Activated B cell treated with CpG ODN at 0.5 μM for 24 hours (primary cell): ENCODE results near the gene SMIM20. TPM values are rescaled to one million over a fixed set of nuclear protein-coding genes. Genes with fewer than 3 reads are reported as not detected.
A peak's percentile ranks its signal among the peaks of the same experiment; 100 is the strongest.

Experiments used
- ATAC-seq: fragments of 200-7000 bp; cut with Tn5 transposase; one replicate; pipeline ENCODE4 v1.10.0; 2021; ENCODE audit warnings: low read depth, mild to moderate bottlenecking, moderate library complexity
- CTCF ChIA-PET: fragments of 350-600 bp; sonication (Branson Sonifier 250); formaldehyde crosslinking; loops from one replicate; lab custom pipeline; 2021; ENCODE audit warnings: antibody characterized with exemption; lab: Charles Lee
- POLR2A ChIA-PET: fragments of 350-600 bp; sonication (Branson Sonifier 250); formaldehyde crosslinking; loops from one replicate; lab custom pipeline; 2021; ENCODE audit warnings: antibody characterized with exemption; lab: Charles Lee
- DNase-seq: peaks from one replicate; pipeline ENCODE4 v3.0.0; 2022
- H3K27ac Mint-ChIP-seq: one replicate; pipeline ENCODE4 v1.8.0; 2020; ENCODE audit warnings: mixed read lengths
- H3K27me3 Mint-ChIP-seq: one replicate; pipeline ENCODE4 v1.8.0; 2021; ENCODE audit warnings: mixed read lengths
- H3K36me3 Mint-ChIP-seq: one replicate; pipeline ENCODE4 v1.8.0; 2021; ENCODE audit warnings: low read depth, mixed read lengths
- H3K4me1 Mint-ChIP-seq: one replicate; pipeline ENCODE4 v1.8.0; 2021; ENCODE audit warnings: mixed read lengths
- H3K4me3 Mint-ChIP-seq: one replicate; pipeline ENCODE4 v1.8.0; 2020; ENCODE audit warnings: mild to moderate bottlenecking, mixed read lengths
- H3K9me3 Mint-ChIP-seq: one replicate; pipeline ENCODE4 v1.8.0; 2020; ENCODE audit warnings: mixed read lengths
- CTCF ChIP-seq: fragments of 200-600 bp; IDR thresholded peaks from one replicate; pipeline ENCODE4 v1.8.0; 2022; ENCODE audit warnings: antibody characterized with exemption, mild to moderate bottlenecking
- intact Hi-C: fragments of 100-400 bp; cut with micrococcal nuclease; formaldehyde crosslinking; loops from one replicate; pipeline ENCODE4 v1.15.1; 2024
- total RNA-seq: library from RNA; stranded (reverse); gene quantifications from 2 replicates; pipeline ENCODE4 v1.2.3, GENCODE V29; 2022

Gene SMIM20
- total RNA-seq, 1 donor from 2014 or later = 18.7 TPM

GRCh38 chr4:25938366-25938765 is 24.3 kb downstream of the SMIM20 start:
- Mint-ChIP-seq H3K27me3 (peaks cover 2% of the 10 kb centered on the region), H3K27ac (no peak overlapping the region), H3K9me3 (no peaks in the 10 kb centered on the region), H3K36me3 (no peaks in the 10 kb centered on the region), H3K4me1 (peaks cover 15% of the 10 kb centered on the region), H3K4me3 (peak overlapping the region; percentile 15)
- ATAC-seq (no peak), DNase-seq (no peak)
- intact Hi-C loops = no loop called here
- ChIA-PET POLR2A (no interaction called here), CTCF (no interaction called here)
- TF ChIP-seq CTCF = no peak

DNA sequence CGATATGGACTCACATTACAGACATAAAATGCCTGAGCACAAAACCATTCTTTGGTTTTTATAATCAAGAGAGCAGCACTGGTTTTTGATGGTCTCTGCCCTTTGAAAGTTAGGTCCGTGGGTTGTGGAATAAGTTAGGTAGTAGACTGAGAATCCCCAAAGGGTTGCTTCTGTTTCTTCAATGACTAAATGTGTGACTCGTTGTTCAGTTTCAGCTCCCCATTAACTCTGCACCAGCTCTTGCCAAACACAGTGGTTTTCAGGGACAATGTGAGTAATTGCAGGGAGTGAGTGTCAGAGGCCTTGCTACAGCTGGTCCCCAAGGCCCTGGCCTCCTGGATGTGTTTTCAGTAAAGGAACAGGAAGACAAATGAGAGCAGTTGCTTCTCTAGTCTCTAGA is 24.8 kb downstream of the SMIM20 start:
- POLR2A ChIA-PET = no interaction called here
- Mint-ChIP-seq H3K27me3 (peaks cover 2% of the 10 kb centered on the region), H3K4me1 (peaks cover 15% of the 10 kb centered on the region), H3K9me3 (no peaks in the 10 kb centered on the region), H3K4me3 (no peak overlapping the region), H3K36me3 (no peaks in the 10 kb centered on the region), H3K27ac (no peak overlapping the region)
- intact Hi-C loops = no loop called here
- peak; percentile 56 for ATAC-seq
- DNase-seq = no peak
- TF ChIP-seq CTCF = no peak
- CTCF ChIA-PET = no interaction called here

- ATAC-seq (no peak), DNase-seq (no peak)
- Mint-ChIP-seq H3K9me3 (no peaks in the 10 kb centered on the region), H3K4me3 (no peak overlapping the region), H3K27me3 (peaks cover 4% of the 10 kb centered on the region), H3K36me3 (no peaks in the 10 kb centered on the region), H3K27ac (no peak overlapping the region), H3K4me1 (peaks cover 15% of the 10 kb centered on the region)
- ChIA-PET POLR2A (no interaction called here), CTCF (no interaction called here)
- intact Hi-C loops = no loop called here
- TF ChIP-seq CTCF = no peak
Measured at GRCh38 chr4:25939330-25939729, 25.3 kb downstream of the SMIM20 start.

GRCh38 chr4:25941457-25942221 is 27.6 kb downstream of the SMIM20 start:
- Mint-ChIP-seq H3K27ac (no peak overlapping the region), H3K4me1 (peaks cover 10% of the 10 kb centered on the region), H3K36me3 (no peaks in the 10 kb centered on the region), H3K4me3 (no peak overlapping the region), H3K27me3 (peaks cover 4% of the 10 kb centered on the region), H3K9me3 (no peaks in the 10 kb centered on the region)
- ATAC-seq (no peak), DNase-seq (no peak)
- TF ChIP-seq CTCF = no peak
- ChIA-PET CTCF (no interaction called here), POLR2A (no interaction called here)
- intact Hi-C loops = no loop called here

- H3K9me3 Mint-ChIP-seq = no peaks in the 10 kb centered on the region
- intact Hi-C loops = no loop called here
- peaks cover 3% of the 10 kb centered on the region for H3K4me1 Mint-ChIP-seq
- CTCF ChIA-PET = no interaction called here
- DNase-seq (no peak), ATAC-seq (no peak)
- H3K4me3 Mint-ChIP-seq = no peak overlapping the region
- H3K27ac Mint-ChIP-seq = no peak overlapping the region
- no peak for TF ChIP-seq CTCF
- peaks cover 10% of the 10 kb centered on the region for H3K27me3 Mint-ChIP-seq
- H3K36me3 Mint-ChIP-seq = no peaks in the 10 kb centered on the region
- POLR2A ChIA-PET = no interaction called here
Measured at GRCh38 chr4:25943312-25943711, 29.3 kb downstream of the SMIM20 start.
